Fibroblast of skin of back (primary cell): ENCODE measurements around the gene ZNF837. TPM values are rescaled to one million over a fixed set of nuclear protein-coding genes. Genes with fewer than 3 reads are reported as not detected.
"Not testable (repeated sequence)": the region's sequence is repeated elsewhere in the genome, so short reads cannot be mapped to it uniquely, and the experiment has no call there.

Source experiments
- DNase-seq: peaks from one replicate; pipeline ENCODE4 v3.0.0-alpha.2; 2013
- polyA plus RNA-seq, 2 experiments: library from polyadenylated mRNA; unstranded; fragments of 120-200 nt; gene quantifications; one replicate each; pipeline ENCODE4 v1.2.1, GENCODE V29; 2013; ENCODE audit not compliant: insufficient read length in 2 of 2

Gene ZNF837
- polyA plus RNA-seq (2013, experiment 1 of 2; ENCODE audit: insufficient read length), result 0.67 TPM
- 0.65 TPM for polyA plus RNA-seq (2013, experiment 2 of 2; ENCODE audit: insufficient read length)

DNA sequence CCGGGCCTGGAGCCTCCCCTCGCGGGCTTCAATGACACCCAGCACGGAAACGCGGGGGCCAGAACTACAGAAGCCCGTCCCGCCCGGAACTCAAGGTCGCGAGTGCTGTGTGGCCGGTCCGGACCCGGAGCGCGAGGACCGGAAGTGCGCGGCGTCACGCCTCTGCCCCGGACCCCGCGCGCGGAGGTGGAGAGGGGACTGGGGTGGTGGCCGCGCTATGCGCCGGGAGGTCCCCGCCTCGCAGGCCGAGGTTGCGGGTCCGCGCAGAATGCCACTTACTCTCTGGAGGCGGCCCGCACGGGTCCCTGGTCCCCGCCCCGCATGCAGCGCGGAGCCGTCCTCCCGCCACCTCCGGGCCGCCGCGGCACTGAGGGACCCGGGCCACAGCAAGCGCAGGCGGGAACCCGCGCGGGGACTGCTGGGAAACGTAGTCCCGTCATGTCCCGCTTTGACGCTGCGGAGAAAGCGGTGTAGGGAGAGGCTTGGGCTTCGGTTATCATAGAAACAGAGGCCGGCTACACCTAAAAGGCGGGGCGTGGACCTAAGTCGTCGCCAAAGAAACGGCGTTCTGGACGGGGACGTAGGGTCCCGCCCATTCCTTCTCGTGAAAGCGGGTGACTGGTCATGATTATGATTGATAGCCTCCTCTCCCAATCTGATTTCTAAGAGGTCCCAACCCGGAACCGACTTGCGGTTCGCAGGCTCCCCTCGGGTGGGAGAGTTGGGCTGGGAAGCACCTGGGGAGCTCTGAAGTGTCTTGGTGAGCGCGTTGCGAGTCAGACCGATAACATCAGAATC lies at the start of gene ZNF837:
TSS of gene ZNF837 (minus strand) at position 369 of the 798 bp plus-strand sequence. CDS start 11,698 bp downstream, outside the sequence.
- peak; percentile 100 for DNase-seq

GRCh38 chr19:58429745-58430144 lies 48.9 kb upstream of the ZNF837 start:
- no peak for DNase-seq

DNA sequence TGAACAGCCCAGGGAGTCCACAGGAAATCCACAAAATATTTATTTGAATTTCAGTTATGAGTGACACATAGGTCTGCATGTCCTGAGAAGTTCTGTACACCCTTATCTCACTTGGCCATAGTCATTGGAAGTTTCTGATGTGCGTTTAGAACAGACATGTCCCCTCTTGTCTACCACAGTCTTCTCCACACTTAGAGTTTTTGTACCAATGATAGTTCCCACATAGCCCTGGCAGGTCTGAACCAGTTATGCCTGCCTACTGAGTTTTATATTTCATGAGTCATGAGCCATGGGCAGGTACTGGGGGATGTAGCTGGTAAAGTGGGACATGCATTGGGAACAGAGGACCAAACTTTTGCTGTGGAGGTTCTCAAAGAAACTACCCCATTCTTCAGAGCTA lies 47.8 kb upstream of the ZNF837 start:
- DNase-seq, result no peak

GRCh38 chr19:58417071-58417470 lies 36.2 kb upstream of the ZNF837 start:
- no peak for DNase-seq

GRCh38 chr19:58416604-58417003 lies 35.8 kb upstream of the ZNF837 start:
- no peak for DNase-seq

GRCh38 chr19:58409010-58409790 lies 28.4 kb upstream of the ZNF837 start:
- peak; percentile 46 for DNase-seq

- peak; percentile 96 for DNase-seq
Measured at GRCh38 chr19:58408152-58409009, 27.6 kb upstream of the ZNF837 start, which contains the start of gene ZNF584. ZNF584 (plus strand) TSS chr19:58408649; CDS start chr19:58409148, 499 bp downstream.

GRCh38 chr19:58407658-58408151 lies 26.9 kb upstream of the ZNF837 start:
- no peak for DNase-seq

DNA sequence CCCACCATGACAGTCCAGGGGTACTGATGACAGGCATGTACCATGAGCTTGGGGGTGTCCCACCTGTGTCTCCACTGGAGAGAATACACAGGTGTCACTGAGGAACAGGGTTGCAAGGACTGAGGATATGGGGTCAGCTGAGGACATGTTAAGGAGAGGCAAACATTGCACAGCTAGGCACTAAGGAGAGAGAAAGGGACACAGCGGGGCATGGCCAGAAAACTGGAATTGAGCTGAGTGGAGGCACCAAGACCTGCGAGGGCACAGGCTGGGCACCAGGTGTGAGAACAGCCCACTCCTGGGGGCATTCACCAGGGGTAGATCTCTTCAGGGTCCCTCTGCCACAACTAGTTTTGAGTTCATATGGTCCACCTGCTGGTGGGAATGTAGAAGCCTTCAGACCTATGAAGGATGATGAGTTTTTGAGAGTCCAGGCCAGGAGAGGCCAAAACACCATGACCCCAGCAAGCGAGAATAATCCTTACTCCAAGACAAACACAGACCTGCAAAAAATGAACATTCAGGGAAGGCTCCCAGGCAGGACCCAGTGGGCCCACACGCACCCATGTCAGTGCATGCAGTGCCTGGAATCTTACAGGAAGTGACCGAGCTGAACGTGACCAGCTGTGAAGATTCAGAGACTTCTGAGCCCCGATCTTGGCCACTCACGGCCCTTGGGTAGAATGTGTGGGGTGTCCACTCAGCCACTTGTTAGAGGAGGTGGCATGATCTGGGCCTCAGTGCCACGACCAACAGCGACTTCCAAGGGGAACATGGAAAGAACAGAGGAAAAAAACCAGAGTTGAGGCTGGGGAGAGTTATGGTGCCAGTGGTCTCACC lies 26.2 kb upstream of the ZNF837 start:
- DNase-seq, result peak; percentile 30

DNA sequence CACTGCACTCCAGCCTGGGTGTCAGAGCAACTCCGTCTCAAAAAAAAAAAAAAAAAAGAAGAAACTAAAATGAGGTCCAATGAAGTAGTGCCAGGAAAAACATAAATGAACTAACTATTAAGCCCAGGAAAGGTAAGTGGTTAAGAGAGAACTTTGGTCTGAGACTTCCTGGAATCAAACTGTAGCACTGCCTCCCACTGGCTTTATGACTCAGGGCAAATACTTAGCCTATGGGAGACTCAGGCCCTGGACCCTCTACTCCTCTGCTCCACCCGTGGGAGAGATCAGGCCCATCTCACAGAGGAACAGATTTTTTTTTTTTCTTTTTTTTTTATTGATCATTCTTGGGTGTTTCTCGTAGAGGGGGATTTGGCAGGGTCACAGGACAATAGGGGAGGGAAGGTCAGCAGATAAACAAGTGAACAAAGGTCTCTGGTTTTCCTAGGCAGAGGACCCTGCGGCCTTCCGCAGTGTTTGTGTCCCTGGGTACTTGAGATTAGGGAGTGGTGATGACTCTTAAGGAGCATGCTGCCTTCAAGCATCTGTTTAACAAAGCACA lies 23.2 kb upstream of the ZNF837 start:
- DNase-seq, result not testable (repeated sequence)

DNA sequence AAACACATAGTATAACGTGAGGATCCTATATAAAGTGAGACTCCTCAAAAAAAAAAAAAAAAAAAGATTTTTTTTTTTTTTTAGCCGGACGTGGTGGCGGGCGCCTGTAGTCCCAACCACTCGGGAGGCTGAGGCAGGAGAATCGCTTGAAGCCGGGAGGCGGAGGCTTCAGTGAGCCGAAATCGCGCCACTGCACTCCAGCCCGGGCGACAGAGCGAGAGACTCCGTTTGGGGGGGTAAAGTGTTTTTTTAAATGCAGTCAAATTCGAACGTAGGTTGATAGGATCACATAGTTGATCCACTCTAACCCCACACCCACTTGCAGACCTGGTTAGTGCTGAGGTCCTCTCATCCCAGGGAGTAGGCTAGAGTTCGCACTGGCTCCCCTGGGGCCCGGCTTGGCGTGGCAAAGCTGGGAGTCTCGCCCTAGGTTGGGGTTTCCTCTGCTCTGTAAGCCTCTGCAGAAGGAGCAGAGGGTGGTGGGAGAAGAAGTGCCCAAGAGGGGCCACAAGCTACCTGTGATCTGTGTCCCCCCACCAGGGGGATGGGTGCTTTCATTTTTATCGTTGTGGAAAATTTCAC lies 21.1 kb upstream of the ZNF837 start:
- no peak for DNase-seq

DNA sequence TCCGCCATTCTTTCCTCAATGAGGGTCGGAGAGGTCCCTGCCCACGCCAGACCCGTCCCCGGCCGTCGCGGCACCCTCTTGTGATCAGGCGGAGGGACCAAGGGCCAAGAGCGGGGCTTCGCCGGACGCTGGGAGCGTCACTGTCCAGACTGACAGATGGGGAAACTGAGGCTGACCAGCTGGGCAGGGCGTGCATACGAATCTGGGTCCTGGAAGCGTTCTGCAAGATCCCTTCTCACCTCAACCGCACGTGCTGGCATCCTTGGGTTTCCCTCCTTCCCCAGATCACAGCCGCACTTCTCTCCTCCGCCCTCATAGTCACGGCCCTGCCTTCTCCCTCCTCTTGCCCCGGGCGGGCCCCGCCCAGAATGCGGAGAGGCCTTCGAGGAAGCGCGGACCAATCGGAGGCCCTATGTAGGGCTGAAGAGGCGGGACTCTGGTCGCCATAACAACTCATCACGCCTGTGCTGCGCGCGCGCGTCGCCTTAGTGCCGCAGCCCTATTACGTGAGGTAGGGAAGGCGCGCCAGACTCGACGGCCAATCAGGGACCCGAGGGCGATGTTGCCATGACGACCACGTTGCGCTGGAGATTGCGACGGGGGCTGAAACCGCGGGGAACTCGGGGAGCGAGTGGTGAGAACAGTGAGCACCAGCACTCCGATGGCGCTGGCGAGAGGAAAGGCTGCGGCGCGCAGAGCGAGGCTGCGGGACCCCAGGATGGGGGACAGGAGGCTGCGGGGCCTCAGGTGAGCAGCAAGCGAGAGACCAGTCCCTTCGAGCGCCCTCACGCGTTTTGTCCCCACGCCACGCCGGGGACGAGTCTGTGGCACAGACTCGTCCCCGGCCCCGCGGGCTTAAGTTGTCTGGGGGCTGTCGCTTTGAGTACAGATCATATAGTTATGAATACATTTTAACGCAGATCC lies 20.3 kb upstream of the ZNF837 start:
- DNase-seq, result peak; percentile 99

- DNase-seq, result no peak
Measured at GRCh38 chr19:58400316-58400915, 19.6 kb upstream of the ZNF837 start.

DNA sequence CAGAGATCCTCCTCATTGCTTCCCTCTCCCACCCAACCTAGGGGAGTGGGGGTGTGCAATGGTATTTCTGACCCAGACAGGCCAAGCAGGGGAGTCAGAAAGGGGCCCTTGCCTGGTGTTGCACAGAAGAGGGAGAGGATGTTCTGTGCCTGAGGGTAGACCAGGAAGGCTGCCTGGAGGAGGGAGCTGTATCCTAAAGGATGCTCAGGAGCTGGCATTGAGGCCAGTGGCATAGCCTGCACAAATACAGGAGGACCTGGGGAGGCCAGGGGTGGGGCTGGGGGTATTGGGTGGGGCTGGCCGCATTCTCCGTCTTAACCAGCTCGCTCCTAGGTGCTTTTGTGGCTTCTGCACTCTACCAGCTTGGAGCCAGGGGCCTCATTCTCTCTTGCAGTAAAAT lies 19.1 kb upstream of the ZNF837 start:
- no peak for DNase-seq

DNA sequence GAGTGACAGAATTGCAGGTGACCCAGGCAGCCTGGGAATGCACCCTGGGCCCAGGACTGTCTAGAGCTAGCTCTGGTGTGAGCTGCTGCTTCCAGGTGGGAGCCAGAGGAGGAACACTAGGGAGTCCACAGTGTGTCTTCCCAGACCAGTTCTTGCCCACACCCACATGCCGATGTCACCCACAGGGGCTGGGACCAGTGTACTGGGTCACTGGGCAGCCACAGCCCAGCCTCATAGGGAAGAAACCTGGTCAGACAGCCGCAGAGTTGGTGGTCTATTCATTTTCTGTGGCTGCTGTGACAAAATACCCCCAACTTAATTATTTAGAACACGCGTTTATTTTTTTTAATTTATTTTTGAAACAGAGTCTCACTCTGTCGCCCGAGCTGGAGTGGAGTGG lies 17.7 kb upstream of the ZNF837 start:
- DNase-seq, result no peak

GRCh38 chr19:58398087-58398486 lies 17.3 kb upstream of the ZNF837 start:
- no peak for DNase-seq

GRCh38 chr19:58397533-58398037 lies 16.8 kb upstream of the ZNF837 start:
- DNase-seq, result no peak

DNA sequence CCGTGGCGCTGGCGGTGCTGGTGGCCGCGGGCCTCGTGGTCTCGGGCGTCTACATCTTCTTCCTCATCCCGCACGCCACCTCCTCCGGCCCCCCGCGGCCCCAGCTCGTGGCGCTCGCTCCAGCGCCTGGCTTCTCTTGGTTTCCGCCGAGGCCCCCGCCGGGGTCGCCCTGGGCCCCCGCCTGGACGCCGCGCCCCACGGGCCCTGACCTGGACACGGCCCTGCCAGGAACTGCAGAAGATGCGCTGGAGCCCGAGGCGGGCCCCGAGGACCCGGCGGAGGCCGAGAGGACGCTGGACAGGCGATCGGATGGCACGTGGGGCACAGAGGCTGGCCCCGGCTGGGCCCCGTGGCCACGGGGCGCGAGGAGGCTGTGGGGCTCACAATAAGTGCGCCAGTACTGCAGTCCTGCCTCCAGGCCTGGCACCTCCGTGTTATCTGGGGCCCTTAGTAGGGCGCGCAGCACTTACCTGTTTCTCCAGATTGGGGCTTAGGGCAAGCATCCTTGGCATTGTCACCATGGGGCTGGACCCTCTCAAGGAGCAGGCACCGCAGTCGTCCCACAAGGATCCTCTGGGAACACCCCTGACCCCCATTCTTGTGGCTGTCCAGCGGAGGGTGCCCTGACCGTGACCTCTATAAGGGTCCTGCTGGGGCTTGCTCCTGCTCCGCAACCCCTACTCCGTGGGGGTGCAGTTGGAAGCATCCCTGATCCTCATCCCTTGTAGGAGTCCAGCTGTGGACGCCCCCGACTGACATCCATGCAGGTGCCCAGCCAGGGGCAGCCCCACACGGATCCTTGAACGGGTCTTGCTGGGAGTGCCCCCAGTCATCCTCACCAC lies 16.1 kb upstream of the ZNF837 start:
- no peak for DNase-seq
